Brain microvascular endothelial cell (primary cell): ENCODE data around the gene DDX19B.

Source experiments
- DNase-seq: peaks from one replicate; pipeline ENCODE4 v3.0.0-alpha.2; 2020
- H3K27ac ChIP-seq: fragments of 250-450 bp; sonication (Bioruptor Pico); 2 replicates; pipeline ENCODE4 v1.5.1; 2020; ENCODE audit warnings: mild to moderate bottlenecking, moderate library complexity
- H3K27me3 ChIP-seq: fragments of 250-450 bp; sonication (Bioruptor Pico); replicated peaks from 2 replicates; pipeline ENCODE4 v1.5.1; 2020; ENCODE audit warnings: mild to moderate bottlenecking
- H3K36me3 ChIP-seq: fragments of 250-450 bp; sonication (Bioruptor Pico); replicated peaks from 2 replicates; pipeline ENCODE4 v1.5.1; 2020; ENCODE audit warnings: mild to moderate bottlenecking
- H3K4me3 ChIP-seq: 2 replicates; pipeline ENCODE4 v1.5.1; 2011; ENCODE audit warnings: low read depth, mild to moderate bottlenecking, control low read depth, low read length, moderate library complexity
- in situ Hi-C: cut with HindIII; loops from 2 replicates; pipeline ENCODE4 v1.10.0; 2017; ENCODE audit warnings: low sequenced_read_pairs, low pct_ligation_motif_present
- TF ChIP-seq, protein P1 (sequence below): IDR thresholded peaks from 2 replicates; pipeline ENCODE4 v1.5.1; 2011; ENCODE audit warnings: low read depth, mild to moderate bottlenecking, moderate library complexity, low read length, control low read depth, inconsistent platforms; ENCODE audit errors: missing control alignments

DDX19B gene

DNA sequence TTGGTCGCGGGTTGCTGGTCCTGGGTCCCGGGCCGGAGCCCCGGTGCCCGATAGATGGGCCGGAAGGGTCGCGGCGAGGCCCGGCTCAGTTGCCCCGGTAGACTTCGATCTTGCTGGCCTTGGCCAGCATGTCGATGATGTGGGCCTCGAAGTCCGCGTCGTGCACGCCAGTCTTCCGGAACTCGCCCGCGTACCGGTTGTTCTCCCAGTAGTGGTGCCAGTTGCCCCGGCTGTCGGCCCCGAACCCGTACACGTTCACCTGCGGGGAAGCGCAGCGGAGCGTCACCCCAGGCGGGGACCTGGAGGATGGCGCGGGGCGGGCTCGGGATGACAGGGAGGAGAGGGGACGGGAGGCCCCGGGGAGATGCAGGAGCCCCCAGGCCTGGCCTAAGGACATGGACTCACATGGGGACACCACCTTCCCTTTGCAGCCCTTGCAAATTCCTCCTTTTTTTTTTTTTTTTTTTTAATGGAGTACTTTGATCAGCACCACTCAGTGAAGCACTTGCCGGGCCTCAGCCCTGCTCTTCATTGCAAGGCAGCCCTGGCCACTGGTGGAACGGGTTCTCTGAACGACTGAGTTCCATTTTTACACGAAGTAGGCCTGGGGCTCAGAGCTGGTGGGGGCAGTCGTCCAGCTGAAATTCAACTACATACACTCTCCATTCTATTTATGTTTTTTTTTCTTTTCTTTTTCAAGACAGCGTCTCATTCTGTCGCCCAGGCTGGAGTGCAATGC is 82.8 kb downstream of the DDX19B start:
- in situ Hi-C loops, result no loop called here
- peaks cover 46% of the 10 kb centered on the region for H3K36me3 ChIP-seq
- H3K4me3 ChIP-seq, result peak overlapping the region; percentile 53
- no peak for DNase-seq
- H3K27me3 ChIP-seq, result no peaks in the 10 kb centered on the region
- peak overlapping the region; percentile 59 for H3K27ac ChIP-seq
- TF ChIP-seq, protein P1, sequence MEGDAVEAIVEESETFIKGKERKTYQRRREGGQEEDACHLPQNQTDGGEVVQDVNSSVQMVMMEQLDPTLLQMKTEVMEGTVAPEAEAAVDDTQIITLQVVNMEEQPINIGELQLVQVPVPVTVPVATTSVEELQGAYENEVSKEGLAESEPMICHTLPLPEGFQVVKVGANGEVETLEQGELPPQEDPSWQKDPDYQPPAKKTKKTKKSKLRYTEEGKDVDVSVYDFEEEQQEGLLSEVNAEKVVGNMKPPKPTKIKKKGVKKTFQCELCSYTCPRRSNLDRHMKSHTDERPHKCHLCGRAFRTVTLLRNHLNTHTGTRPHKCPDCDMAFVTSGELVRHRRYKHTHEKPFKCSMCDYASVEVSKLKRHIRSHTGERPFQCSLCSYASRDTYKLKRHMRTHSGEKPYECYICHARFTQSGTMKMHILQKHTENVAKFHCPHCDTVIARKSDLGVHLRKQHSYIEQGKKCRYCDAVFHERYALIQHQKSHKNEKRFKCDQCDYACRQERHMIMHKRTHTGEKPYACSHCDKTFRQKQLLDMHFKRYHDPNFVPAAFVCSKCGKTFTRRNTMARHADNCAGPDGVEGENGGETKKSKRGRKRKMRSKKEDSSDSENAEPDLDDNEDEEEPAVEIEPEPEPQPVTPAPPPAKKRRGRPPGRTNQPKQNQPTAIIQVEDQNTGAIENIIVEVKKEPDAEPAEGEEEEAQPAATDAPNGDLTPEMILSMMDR, result no peak

DNA sequence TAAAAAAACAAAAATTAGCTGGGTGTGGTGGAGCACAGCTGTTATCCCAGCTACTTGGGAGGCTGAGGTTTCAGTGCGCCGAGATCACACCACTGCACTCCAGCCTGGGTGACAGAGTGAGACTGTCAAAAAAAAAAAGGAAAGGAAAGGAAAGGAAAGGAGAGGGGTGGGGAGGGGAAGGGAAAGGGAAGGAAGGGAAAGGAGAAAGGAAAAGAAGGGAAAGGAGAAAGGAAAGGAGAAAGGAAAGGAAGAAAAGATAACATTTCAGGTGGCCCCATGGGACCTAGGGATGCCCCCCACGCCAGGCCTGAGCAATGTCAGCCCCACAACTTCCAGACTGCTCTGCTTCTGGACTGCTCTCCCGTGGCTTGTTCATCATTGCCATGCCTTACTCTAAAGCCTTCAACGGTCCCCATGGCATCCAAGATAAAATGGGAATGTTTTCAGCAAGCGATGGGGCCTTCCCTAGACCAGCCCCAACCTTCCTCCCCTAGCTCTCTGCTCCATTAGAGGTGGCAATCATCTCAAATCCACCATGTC is 84.5 kb downstream of the DDX19B start:
- in situ Hi-C loops, result no loop called here
- no peak for DNase-seq
- TF ChIP-seq, protein P1, result no peak
- no peaks in the 10 kb centered on the region for H3K27me3 ChIP-seq
- H3K4me3 ChIP-seq, result no peak overlapping the region
- H3K36me3 ChIP-seq, result peaks cover 56% of the 10 kb centered on the region
- H3K27ac ChIP-seq, result no peak overlapping the region
